HFFc6 (cell line): ENCODE measurements around the gene HSD17B2. TPM values are rescaled to one million over a fixed set of nuclear protein-coding genes. Genes with fewer than 3 reads are reported as not detected.

ENCODE experiments used
- DNase-seq: peaks from one replicate; pipeline ENCODE4 v3.0.0-alpha.2; 2018
- H3K27ac Mint-ChIP-seq: 2 replicates; pipeline ENCODE4 v1.8.0; 2020; ENCODE audit warnings: mild to moderate bottlenecking, mixed read lengths
- H3K27me3 Mint-ChIP-seq: 2 replicates; pipeline ENCODE4 v1.8.0; 2021; ENCODE audit warnings: mild to moderate bottlenecking, moderate library complexity, mixed read lengths; ENCODE audit not compliant: insufficient read depth
- H3K36me3 Mint-ChIP-seq: 2 replicates; pipeline ENCODE4 v1.8.0; 2021; ENCODE audit warnings: low read depth, mixed read lengths
- H3K4me1 Mint-ChIP-seq: 2 replicates; pipeline ENCODE4 v1.8.0; 2020; ENCODE audit warnings: low read depth, mixed read lengths
- H3K4me3 Mint-ChIP-seq: 2 replicates; pipeline ENCODE4 v1.8.0; 2020; ENCODE audit warnings: mild to moderate bottlenecking, moderate library complexity, mixed read lengths
- H3K9me3 Mint-ChIP-seq: 2 replicates; pipeline ENCODE4 v1.8.0; 2020; ENCODE audit warnings: mild to moderate bottlenecking, mixed read lengths
- total RNA-seq, 6 experiments: library from RNA; stranded (reverse); fragmentation: NEBNext Ultra II Directional; extraction: Animal tissue kit (Norgen Biotek cat#: 25700); gene quantifications; 2 replicates in 1 of 6; 3 replicates in 5 of 6; pipeline ENCODE4 v1.2.3, GENCODE V29; 2021
- TF ChIP-seq, protein P1 (sequence below): fragments of 200-600 bp; sonication (generic); IDR thresholded peaks from 2 replicates; pipeline ENCODE4 v1.5.0; 2021; ENCODE audit warnings: antibody characterized with exemption, mild to moderate bottlenecking

HSD17B2 gene
- total RNA-seq, 6 experiments from 2014 or later, result 0.17 to 3.2 (median 0.50) TPM; not detected in 1

DNA sequence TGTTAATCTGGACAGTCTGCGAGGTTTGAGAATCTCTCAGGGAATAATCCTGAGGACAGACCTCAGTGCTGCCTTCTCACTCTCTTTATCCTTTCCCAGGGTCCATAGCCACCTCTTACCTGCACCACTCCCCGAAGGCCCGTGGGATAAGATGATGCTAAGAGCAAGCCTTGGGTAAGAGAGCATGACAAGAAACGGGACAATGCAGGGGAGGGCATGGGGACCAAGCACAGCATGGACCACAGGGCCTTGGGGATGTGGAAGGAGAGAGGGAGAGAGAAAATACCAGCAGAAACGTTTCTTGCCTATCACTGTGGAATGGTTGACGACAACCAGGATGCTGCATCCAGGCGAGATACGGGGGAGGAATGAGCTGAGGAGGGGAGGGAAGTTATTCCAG, 15.5 kb upstream of the HSD17B2 start:
- Mint-ChIP-seq H3K27ac (no peak overlapping the region), H3K4me1 (no peaks in the 10 kb centered on the region), H3K9me3 (peaks cover 4% of the 10 kb centered on the region; the same call in 1 of the 2 replicates), H3K4me3 (no peak overlapping the region), H3K36me3 (no peaks in the 10 kb centered on the region), H3K27me3 (peaks cover 8% of the 10 kb centered on the region)
- TF ChIP-seq, protein P1, sequence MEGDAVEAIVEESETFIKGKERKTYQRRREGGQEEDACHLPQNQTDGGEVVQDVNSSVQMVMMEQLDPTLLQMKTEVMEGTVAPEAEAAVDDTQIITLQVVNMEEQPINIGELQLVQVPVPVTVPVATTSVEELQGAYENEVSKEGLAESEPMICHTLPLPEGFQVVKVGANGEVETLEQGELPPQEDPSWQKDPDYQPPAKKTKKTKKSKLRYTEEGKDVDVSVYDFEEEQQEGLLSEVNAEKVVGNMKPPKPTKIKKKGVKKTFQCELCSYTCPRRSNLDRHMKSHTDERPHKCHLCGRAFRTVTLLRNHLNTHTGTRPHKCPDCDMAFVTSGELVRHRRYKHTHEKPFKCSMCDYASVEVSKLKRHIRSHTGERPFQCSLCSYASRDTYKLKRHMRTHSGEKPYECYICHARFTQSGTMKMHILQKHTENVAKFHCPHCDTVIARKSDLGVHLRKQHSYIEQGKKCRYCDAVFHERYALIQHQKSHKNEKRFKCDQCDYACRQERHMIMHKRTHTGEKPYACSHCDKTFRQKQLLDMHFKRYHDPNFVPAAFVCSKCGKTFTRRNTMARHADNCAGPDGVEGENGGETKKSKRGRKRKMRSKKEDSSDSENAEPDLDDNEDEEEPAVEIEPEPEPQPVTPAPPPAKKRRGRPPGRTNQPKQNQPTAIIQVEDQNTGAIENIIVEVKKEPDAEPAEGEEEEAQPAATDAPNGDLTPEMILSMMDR, result no peak
- DNase-seq, result no peak

DNA sequence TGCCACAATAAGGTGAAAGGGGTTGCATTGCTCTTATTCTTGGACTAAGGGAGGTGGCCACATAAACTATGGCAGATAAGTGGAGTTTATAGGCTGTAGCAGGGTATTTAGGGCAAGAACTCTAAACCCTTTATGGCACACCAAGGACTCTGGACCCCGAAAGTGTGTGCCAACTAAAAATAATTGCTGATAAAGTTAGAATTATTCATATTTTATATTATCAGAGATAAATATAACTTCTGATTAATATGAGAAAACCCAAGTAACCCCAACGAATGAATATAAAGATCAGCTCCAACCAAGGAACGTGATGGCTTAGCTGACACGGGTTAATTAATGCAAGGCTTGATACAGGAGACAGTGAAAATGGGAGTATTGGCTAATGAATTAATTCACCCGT, 15.0 kb upstream of the HSD17B2 start:
- no peak overlapping the region for H3K27ac Mint-ChIP-seq
- DNase-seq, result no peak
- no peak overlapping the region for H3K4me3 Mint-ChIP-seq
- peaks cover 8% of the 10 kb centered on the region for H3K27me3 Mint-ChIP-seq
- TF ChIP-seq, protein P1, result no peak
- H3K9me3 Mint-ChIP-seq, result peaks cover 2% of the 10 kb centered on the region; the same call in 1 of the 2 replicates
- H3K4me1 Mint-ChIP-seq, result no peaks in the 10 kb centered on the region
- no peaks in the 10 kb centered on the region for H3K36me3 Mint-ChIP-seq

- no peaks in the 10 kb centered on the region for H3K9me3 Mint-ChIP-seq
- TF ChIP-seq, protein P1, result no peak
- H3K27ac Mint-ChIP-seq, result no peak overlapping the region
- H3K36me3 Mint-ChIP-seq, result no peaks in the 10 kb centered on the region
- H3K4me3 Mint-ChIP-seq, result no peak overlapping the region
- H3K27me3 Mint-ChIP-seq, result peaks cover 8% of the 10 kb centered on the region
- no peak for DNase-seq
- H3K4me1 Mint-ChIP-seq, result no peaks in the 10 kb centered on the region
These were observed 11.8 kb upstream of the HSD17B2 start for GRCh38 chr16:82023206-82023605.

GRCh38 chr16:82024316-82024715, 10.7 kb upstream of the HSD17B2 start:
- no peaks in the 10 kb centered on the region for H3K4me1 Mint-ChIP-seq
- H3K27ac Mint-ChIP-seq, result no peak overlapping the region
- TF ChIP-seq, protein P1, result no peak
- H3K36me3 Mint-ChIP-seq, result no peaks in the 10 kb centered on the region
- no peak overlapping the region for H3K4me3 Mint-ChIP-seq
- no peaks in the 10 kb centered on the region for H3K9me3 Mint-ChIP-seq
- H3K27me3 Mint-ChIP-seq, result peaks cover 2% of the 10 kb centered on the region
- DNase-seq, result no peak

DNA sequence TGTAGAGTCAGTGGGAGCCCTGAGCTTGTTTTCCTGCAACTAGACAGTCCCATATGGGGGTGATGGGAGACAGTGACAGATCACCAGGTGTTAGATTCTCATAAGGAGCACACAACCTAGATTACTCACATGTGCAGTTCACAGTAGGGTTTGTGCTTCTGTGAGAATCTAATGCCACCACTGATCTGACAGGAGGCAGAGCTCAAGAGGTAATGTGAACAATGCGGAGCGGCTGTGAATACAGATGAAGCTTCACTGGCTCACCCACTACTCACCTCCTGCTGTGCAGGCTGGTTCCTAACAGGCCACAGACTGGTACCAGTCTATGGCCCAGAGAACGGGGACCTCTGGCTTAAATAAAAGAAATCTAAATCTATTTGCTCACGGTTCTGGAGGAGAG, 10.2 kb upstream of the HSD17B2 start:
- no peaks in the 10 kb centered on the region for H3K9me3 Mint-ChIP-seq
- TF ChIP-seq, protein P1, result no peak
- no peaks in the 10 kb centered on the region for H3K4me1 Mint-ChIP-seq
- H3K4me3 Mint-ChIP-seq, result no peak overlapping the region
- DNase-seq, result no peak
- H3K36me3 Mint-ChIP-seq, result no peaks in the 10 kb centered on the region
- H3K27me3 Mint-ChIP-seq, result no peaks in the 10 kb centered on the region; the same call in none of the 2 replicates
- H3K27ac Mint-ChIP-seq, result no peak overlapping the region

DNA sequence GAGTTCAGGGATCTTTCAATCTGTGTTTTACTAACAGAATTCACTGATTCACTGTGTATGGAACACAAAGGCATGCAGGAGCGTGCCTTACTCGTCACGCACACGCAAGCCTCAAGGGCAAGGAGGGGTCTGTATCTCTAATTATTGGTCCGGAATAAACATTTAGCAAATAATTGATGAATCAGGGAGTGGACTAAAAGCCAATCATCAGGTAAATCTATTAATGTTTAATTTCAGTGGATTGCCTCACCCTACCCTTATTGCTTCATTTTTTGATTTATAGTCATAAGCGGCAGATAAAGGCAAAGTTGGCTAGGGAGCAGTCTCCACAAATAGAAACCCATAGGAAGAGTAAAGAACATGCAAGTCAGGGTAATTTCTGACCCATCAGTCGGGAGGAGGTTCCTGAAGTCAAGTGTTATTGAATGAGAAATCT, 7.4 kb upstream of the HSD17B2 start:
- peaks cover 10% of the 10 kb centered on the region; the same call in 1 of the 2 replicates for H3K4me1 Mint-ChIP-seq
- no peak for DNase-seq
- H3K27ac Mint-ChIP-seq, result no peak overlapping the region
- H3K4me3 Mint-ChIP-seq, result no peak overlapping the region
- TF ChIP-seq, protein P1, result no peak
- H3K9me3 Mint-ChIP-seq, result no peaks in the 10 kb centered on the region
- H3K36me3 Mint-ChIP-seq, result no peaks in the 10 kb centered on the region
- H3K27me3 Mint-ChIP-seq, result no peaks in the 10 kb centered on the region; the same call in none of the 2 replicates
